Measurements from ENCODE around the gene UBASH3A.

- TF ChIP-seq POLR2A (IDR thresholded peaks at IDR 0.05) (no peak), CTCF (IDR thresholded peaks at IDR 0.05) (no peak)
These were observed 26.3 kb upstream of the UBASH3A start for GRCh38 chr21:42377211-42377950.
